A172 (cell line): ENCODE results near the gene APOL2. TPM values are rescaled to one million over a fixed set of nuclear protein-coding genes. Genes with fewer than 3 reads are reported as not detected.
"Not testable (repeated sequence)": the region's sequence is repeated elsewhere in the genome, so short reads cannot be mapped to it uniquely, and the experiment has no call there.

Experiments used
- DNase-seq: peaks from one replicate; pipeline ENCODE4 v3.0.0-alpha.2; 2015; ENCODE audit warnings: low spot score
- total RNA-seq: library from RNA; depleted of rRNA; stranded (reverse); fragments of >200 nt; shearing (Covaris generic); gene quantifications from 2 replicates; pipeline ENCODE4 v1.2.3, GENCODE V29; 2014

APOL2 gene
- total RNA-seq, 1 experiment from 2014 or later, result 46.9 TPM

DNA sequence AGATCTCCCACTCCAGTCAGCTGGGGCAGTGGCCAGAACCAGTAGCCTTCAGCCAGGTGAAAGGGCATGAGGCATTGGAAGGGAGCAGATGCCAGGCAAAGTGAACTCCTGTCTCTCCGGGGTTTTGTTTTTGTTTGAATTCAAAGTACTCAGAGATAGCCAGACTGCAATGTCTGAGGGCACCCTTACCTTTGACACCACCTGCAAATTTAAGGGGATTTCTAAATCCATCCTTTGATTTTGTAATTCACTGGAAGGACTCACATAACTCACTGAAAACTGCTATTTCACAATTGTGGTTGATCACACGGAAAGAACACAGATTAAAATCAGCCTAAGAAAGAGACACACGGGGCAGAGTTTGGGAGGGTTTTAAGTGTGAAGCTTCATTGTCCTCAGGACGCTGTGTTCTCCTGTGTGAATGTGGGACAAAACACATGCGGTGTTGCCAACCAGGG lies 23.9 kb upstream of the APOL2 start:
- DNase-seq, result not testable (repeated sequence)

DNA sequence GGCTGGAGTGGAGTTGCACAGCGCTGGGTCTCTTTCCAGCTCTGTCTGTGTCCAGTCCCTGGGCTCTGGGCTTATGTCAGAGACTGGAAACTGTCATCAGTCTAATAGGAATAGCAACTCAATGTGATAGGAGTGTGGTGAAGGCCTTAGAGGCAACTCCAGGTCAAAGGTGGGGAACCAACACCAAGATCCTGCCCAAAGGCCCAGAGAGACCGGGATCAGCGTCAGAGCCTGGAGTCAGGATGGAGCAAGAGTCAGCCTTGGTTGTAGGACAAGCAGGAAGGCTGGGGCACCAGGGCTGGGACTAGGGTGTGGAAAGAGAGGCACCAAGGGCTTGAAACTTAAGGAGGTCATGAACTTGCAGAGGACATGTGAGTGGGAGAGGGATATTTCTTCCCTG lies 23.0 kb upstream of the APOL2 start:
- DNase-seq, result not testable (repeated sequence)

GRCh38 chr22:36261675-36262074 lies 22.3 kb upstream of the APOL2 start:
- not testable (repeated sequence) for DNase-seq

- no peak for DNase-seq
Measured at GRCh38 chr22:36259615-36260300, 20.4 kb upstream of the APOL2 start.

DNA sequence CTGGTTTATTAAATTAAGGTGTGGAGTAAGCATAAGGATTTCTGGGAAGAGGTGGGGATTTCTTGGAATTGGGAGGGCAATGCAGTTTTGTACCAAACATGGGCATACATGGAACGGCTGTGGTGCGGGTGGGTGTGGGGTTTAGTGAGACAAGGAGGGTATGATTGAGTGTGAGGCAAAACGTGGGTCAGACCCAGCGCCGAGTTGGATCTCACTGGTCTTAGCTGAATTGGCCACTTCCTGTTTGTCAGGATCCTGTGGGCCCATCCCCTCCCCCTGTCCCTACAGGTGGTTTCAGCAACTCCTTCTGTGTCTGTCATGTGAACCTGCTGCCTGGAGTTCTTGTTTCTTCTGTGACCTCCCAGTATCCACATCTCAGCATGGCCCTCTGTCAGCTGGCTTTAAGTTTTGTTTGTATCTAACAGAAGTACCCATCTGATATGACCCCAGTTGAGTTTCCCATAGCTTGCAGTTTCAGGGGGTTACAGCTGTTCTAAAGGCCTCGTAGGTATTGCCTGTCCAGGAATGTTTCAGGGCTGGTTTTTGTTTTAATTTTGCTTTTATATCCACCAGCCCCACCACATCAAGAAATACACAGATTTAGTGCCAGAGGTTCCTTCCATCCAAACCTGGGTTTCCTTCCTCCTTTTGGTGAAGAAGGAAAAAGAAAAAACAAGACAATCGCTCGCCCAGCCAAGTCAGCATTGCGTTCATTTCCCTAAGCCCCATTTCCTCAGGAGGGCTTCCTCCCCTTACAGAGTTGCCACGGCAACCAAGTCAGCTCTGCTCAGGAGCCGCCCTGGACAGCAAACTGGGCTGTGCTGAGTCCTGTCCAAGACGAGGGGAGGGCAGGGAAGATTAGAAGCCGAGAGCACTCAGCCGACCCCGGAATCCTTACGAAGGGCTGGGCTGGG lies 19.6 kb upstream of the APOL2 start:
- no peak for DNase-seq

DNA sequence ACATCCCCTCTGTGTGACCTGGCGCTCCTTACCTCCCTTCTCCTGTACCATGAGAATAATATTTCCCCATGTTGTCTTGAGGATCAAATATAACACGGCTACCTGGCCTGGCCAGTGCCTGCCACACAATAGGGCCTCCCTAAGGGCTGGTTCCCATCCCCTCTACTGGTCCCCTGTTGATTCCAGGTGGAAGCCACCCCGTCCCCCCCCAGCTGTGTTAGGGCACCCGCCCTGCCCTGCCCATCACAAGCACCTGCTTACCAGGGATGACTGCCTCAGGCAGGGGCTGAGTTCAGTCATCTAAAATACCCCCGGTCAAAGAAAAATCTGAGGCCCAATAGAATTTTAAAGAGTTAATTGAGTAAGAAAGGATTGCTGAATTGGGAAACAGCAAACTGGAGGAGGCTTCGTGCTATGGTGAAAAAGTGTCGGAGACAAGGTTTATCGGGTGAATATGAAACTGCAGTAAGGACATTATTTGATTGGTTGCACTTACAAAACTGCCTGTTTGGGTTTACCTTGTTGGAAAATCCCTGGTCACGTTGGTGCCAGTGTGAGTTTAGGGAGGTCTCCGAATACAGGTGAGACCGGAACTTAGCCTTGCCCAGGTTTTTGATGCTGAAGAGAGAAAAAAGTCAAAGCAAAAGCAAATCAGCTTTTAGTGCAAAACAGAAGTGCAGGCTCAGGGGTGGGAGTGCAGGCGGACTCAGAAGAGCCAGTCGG lies 18.8 kb upstream of the APOL2 start:
- DNase-seq, result no peak

DNA sequence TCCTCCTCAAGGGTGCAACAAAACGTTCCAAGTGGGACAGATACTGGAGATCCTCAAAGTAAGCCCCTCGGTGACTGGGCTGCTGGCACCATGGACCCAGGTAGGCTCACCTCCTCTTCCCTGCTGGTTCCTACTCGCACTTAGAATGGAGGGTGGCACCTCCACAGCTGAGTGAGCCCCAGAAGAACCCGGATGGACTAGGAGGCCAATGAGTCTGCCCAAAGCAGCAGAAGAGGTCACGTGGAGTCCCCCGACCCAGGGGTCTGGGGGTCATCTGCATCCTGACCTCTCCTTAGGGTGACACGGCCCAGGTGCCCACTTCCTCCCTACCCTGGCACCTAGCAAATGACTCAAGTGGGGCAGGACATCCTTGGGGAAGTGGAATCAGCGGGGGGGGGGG lies 18.0 kb upstream of the APOL2 start:
- DNase-seq, result no peak

- no peak for DNase-seq
Measured at GRCh38 chr22:36256478-36256877, 17.2 kb upstream of the APOL2 start.

DNA sequence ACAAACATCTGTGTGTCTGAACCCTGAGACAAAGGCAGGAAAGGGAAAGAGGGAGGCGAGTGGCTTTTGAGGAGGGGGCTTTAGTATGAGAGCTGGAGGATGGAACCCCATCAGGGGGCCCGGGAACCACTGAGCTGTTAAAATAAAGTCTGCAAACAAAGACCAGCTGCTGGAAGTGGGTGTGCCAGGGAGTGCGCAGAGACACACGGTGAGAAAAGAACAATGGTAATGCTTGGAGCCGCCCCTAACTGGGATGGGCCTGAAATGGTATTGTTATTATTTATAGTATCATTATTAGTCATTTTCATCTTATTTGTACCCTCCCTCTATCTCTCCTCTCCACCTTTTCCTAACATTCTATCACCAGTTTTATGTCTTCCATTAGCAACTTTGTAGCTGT lies 16.2 kb upstream of the APOL2 start:
- DNase-seq, result not testable (repeated sequence)

DNA sequence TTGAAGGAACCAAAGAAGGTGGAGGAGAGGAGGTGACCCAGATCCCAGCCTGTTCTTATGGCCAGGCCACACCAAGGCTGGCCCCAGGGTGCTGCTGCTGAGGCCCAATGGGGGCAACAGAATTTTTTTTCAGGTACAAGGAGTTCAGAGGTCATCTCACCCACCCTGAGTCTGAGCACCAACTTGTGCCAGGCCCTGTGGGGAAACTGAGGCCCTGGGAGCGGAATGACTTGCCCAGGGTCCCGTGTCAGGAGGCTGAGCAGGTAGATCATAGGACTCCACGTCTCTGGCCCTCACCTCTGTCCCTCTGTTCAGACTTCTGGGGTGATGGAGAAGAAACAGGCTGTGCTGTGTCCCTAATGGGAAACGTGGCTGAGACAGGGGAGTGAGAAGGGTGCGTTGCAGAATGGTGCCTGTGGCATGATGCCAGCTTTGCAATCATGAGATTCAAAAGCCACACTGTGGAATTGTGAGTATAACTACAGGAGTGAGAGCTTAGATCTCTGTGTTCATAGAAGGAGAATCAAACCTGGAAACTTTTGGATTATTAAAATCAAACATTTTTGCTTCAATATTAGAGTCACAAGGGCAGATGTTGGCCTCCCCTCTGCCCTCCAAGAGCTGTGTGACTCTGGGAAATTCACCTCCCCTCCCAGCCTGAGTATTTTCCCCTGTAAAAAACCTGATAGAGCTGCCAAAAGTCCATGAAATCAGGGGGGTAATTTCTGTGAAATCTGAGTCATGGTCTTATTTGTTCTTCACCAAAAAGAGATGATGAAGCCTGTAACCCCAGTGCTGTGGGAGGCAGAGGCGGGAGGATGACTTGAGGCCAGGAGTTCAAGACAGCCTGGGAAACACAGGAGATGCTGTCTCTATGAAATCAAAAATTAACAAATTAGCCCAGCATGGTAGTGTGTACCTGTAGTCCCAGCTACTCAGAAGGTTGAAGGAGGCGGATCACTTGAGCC lies 14.5 kb upstream of the APOL2 start:
- DNase-seq, result no peak

DNA sequence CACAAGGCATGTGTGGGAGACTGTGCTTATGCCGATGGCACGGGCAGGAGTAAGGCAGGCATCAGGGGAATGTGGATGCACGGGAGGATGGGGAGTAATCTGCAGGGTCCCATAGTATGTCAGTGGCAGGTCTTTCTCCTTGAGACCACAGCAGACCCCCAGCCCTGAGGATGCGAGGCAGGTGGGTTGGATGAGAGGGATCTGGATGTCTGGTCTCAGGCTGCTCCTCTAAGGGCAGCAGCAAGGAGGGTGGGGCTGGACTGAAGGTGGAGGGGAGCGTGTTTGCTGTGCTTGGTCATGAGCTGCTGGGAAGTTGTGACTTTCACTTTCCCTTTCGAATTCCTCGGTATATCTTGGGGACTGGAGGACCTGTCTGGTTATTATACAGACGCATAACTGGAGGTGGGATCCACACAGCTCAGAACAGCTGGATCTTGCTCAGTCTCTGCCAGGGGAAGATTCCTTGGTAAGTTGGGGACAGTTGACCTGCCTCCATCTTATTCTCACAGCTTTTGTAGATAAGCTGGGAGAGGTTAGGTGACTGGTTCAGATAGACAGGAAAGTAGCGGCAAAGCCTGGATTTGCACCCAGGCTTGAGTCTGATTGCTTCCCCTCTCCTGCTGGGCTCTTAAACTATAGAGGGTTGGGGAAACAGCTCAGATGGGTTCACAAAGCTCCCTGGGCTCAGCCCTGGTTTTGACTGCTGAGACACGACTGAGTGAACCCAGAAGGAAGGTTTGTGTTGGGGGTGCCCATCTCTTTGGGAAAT lies 13.6 kb upstream of the APOL2 start, which contains the start of gene APOL1:
APOL1 (plus strand) TSS at position 380 of the 769 bp plus-strand sequence. CDS start 1,823 bp downstream, outside the sequence.
- DNase-seq, result peak; percentile 69

GRCh38 chr22:36251979-36252608 lies 12.8 kb upstream of the APOL2 start:
- not testable (repeated sequence) for DNase-seq

- not testable (repeated sequence) for DNase-seq
Measured at GRCh38 chr22:36250292-36250960, 11.1 kb upstream of the APOL2 start.

DNA sequence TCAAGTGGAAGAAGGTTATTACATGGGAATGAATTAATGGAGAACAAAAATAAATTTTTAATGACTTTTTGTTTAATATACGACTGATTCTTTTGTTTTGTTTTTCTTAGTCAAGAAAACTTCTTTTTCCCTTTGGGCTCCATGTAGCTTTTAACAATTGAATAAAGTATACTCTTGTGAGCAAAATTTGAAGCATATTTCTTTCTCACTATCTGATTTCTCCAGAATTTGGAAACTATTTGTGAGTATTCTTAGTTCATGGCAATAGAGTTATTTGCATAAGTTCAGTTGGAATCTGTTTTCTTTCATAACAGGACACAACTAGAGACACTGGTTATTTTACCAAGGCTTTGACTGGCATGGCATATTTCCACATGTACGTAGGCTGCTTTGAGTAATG lies 9.8 kb upstream of the APOL2 start:
- DNase-seq, result no peak

DNA sequence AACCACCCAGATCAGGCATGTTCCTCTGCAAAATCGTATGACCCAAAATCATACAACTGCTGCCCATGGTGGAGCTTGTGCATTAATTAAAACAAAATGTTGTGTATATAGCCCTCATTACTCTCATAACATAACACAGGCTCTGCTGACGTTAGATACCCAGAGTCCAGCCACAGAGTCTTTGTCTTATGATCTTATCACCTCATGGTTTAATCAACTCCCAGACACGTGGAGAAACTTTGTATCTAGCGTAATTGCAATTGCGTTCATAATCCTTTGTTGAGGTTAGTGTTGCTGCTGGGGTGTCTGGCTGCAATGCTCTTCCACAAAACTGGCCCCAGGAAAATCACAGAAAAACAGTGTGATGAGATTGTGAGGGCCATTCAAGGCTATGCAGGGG lies 8.6 kb upstream of the APOL2 start:
- DNase-seq, result no peak

GRCh38 chr22:36246718-36247117 lies 7.4 kb upstream of the APOL2 start:
- DNase-seq, result no peak

DNA sequence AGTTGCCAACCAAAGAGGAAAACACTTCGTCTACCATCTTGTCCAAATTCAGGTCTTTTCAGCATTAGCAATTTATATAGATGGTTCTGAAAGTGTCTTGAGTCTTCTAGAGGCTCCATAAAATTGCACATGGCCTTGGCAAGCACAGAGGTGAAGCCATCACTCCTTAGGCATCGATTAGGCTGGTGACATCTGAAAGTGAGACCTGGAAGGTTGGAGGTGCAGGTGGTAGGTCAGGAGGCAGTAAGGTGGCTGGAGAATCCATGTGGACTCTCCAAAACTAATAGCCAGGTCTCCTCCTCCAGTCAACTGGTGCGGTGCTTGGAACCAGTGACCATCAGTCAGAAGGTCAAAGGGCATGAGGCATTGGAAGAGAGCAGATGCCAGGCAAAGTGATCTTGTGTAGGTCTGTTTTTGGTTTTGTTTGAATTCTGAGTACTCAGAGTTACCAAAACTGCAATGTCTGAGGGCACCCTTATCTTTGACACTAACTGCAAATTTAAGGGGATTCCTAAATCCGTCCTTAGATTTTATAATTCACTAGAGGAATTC lies 6.6 kb upstream of the APOL2 start:
- no peak for DNase-seq

GRCh38 chr22:36244522-36245391 lies 5.4 kb upstream of the APOL2 start:
- no peak for DNase-seq
